Measurements from ENCODE around the gene INO80E.

GRCh38 chr16:29972992-29973383, 23.1 kb upstream of the INO80E start:
- TF ChIP-seq, protein P1, sequence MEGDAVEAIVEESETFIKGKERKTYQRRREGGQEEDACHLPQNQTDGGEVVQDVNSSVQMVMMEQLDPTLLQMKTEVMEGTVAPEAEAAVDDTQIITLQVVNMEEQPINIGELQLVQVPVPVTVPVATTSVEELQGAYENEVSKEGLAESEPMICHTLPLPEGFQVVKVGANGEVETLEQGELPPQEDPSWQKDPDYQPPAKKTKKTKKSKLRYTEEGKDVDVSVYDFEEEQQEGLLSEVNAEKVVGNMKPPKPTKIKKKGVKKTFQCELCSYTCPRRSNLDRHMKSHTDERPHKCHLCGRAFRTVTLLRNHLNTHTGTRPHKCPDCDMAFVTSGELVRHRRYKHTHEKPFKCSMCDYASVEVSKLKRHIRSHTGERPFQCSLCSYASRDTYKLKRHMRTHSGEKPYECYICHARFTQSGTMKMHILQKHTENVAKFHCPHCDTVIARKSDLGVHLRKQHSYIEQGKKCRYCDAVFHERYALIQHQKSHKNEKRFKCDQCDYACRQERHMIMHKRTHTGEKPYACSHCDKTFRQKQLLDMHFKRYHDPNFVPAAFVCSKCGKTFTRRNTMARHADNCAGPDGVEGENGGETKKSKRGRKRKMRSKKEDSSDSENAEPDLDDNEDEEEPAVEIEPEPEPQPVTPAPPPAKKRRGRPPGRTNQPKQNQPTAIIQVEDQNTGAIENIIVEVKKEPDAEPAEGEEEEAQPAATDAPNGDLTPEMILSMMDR (IDR thresholded peaks at IDR 0.05) = no peak
- TF ChIP-seq POLR2A (IDR thresholded peaks at IDR 0.05) = no peak
